Islet precursor cell (in vitro differentiated cells): ENCODE data around the gene ERCC5.
A peak's percentile ranks its signal among the peaks of the same experiment; 100 is the strongest.

ENCODE experiments used
- DNase-seq: peaks from one replicate; pipeline ENCODE4 v3.0.0-alpha.2; 2018

Gene ERCC5

DNA sequence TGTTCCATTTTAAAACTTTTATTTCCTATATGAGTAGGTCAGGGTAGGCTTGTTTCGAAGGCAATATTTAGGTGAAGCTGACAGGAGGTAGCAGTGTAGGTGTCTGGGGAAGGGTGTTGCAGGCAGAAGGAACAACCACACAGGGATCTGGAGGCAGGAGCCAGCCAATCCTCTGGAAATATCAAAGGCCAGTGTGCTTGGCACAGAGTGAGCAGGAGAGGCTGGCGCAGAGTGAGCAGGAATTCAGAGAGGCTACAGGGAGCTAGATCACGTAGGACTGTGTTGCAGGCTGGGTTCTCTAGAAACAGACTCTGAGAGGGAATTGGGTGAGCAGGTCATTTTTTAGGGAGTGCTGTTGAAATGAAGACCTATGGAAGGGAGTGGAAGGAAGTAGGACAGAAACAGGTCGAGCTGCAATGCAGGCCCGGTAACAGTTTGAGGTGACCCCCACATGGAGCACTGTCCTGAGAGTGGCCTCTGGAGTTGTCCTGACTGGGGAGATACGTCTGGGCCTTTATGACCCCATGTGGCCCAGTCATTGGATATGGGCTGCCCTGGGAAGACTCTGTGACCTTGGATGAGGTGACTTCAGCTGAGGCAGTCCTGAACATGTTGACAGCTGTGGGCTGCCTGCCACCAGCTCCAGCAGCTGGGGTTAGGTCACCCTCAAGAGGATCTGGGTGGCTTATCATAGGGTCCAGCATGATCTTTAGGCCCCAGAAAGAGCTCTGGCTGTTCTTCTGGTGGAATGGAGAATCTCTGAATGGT is 51.7 kb downstream of the ERCC5 start:
- no peak for DNase-seq

DNA sequence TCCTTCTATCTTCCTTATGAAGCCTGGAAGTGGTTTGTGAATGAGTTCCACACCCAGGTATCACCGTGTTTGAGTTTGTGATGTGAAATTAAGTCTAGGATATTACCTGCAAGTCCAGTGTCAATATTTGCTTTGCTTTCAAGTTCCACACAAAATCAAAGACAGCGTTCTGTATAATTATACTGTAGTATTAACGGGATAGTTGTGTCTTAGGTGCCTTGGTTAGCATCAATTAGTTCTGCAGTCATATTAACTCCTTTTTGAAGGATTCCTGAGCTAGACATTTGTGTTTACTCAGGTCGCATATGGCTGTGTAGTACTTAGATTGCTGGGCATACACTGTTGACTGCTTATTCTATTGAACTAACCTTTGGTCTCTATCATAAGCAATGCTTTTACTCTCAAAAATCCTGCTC is 54.4 kb downstream of the ERCC5 start:
- no peak for DNase-seq

DNA sequence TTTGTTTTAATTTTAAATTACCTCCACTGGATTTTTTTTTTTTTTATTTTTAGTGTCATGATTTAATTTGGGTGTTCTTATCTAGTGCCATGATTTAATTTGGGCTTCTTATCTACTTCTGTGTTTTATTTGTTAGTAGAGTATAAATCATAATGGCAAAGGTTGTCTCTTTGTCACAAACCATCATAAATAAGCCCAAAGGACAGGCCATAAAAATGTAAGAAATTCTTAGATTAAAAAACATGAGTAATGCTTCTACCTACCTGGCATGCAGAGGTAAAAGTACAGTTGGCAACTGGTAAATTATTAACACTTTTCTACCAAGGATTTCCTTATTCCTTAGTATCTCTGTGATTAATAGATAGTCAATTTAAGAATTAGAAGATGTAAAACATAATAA is 55.2 kb downstream of the ERCC5 start:
- no peak for DNase-seq

DNA sequence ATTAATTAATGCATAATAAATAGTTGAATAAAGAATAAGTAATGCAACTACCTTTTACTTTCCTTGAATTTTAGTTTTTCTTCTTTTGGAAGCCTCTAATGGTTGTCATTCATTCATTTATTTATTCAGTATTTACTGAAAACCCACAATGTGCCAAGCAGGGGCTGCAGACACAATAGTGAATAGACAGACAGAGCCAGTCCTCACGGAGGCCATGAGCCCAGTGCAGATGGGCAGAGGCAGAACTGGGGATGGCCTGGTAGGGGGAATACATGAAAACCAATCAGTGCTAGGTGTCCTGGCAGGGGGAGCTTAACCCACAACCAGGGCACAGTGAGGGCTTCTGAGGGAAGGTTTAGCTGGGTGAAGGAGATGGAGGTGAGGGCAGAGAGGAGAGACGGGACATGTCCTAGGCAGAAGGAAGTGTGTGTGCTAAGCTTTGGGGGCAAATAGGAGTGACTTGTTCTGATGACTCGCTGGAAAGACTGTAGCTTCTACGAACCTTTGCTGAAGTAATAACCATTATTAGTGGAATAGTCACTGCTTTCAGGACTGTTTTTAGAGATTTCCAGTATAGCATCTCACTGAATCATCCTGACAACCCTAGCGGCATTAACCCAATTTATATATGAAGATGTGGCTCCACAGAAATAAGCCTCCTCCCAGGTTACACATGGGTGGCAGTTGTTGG is 55.9 kb downstream of the ERCC5 start:
- no peak for DNase-seq

DNA sequence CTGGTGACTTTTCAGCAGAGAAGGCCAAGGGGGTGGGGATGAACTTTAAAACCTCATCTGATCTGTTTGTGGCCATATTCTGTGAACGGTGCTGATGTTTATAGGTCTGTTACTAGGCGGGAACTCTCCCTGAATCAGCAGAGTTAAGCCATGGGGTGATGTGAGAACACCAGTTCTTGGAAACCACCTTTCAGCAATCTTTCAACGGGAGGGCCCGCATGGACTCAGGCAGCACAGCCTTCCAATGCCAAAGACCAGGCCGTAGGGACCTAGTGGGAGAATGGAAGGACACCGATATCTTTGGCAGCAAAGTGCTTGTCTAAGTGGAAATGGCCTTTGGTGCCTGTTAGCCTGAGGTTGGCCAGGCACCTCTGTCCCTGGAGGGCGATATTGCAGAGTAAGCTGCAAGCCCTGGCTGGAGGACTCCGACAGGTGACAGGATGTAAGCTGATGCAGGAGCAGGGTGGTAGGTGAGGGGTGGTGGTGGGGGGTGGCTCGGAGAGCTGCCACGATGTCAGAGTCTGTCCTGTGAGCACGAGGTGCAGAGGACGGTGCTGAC is 57.0 kb downstream of the ERCC5 start:
- peak; percentile 74 for DNase-seq

DNA sequence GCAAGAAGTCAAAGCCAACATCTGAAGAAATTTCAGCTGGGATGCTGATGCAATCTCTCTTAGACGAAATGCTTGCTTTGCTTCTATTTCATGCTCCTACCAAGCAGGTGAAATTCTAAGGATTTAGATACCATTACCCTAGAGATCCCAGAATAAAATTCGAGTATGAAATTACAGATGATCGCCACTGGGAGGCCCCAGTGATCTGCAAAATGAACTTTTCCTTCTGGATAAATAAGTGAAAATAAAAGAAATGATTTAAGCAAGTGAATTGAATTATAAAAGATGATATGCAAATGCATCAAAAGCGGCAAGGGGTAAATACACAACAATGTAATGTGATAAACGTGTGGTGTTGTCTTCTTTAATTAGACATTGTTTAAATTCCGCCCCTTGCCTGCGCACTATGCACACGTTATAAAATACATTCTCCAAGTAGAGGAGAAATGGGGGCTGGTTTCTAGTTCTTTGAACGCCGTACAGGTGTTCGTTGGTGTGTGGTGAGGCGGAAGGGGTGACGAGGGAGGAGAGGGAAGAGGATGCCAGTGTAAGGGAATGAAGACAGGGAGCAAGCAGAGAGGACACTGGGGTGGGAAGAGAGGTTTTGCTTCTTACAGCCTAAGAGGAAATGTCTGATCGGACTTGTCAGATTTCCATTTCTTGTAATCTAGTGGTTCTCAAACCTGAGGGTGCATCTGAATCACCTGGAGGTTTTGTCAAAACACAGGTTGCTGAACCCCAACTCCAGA is 58.0 kb downstream of the ERCC5 start:
- DNase-seq: no peak

DNA sequence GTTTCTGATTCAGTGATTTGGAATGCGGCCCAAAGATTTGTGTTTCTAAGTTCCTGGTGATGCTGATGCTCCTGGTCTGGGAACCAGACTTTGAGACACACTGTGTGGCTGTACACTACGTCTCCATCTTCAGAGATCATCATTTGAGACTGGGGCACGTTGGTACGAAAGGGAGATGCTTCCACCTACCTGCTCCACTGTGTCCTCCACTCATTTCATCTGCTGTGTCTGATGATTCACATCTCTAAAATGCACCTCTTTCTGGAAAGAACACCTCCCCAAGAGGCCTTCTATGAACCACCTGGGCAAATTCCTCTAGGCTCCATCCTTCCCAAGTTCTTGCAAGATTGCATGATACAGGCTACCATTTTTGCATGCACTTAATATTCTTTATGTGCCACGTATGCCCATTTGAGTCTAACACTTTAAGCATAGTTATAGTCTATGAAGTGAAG is 58.6 kb downstream of the ERCC5 start:
- no peak for DNase-seq

DNA sequence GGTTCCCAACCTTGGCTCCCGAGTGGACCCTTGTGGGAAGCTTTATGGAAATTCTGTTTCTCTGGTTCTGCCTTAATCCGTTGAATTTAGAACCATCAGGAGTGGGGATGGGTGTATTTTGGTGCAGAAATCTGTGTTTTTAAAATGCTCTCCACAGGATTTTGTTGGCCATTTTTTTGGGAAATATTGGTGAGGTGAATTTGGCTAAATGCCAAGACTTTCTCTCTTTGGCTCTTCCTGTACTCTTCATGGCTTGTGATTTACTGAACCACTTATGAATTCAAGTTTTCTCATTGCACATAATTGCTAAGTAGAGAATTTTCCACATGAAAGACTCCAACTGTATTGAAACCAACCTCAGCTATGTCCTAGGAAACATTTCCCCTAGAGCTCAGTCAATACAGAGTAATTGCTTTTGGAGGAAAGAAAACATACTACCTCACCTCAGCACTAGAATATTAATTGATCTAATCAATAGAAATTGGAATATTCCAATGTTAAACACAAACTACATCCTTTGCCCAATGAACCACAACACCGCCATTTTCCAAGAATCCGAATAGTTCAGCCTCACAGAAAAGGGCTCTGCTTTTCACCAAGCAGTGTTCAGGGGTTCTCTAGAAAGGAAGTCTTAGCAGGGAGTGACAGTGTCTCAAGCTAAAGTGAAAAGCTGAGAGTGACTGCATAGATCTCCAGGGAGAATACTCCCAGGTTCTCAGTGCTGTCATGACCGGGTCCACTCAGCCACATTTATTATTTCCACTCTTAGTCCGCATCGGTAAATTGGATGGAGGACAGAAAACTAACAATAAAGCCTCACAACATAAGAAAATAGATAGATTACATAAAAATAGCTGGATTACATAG is 60.3 kb downstream of the ERCC5 start:
- no peak for DNase-seq

DNA sequence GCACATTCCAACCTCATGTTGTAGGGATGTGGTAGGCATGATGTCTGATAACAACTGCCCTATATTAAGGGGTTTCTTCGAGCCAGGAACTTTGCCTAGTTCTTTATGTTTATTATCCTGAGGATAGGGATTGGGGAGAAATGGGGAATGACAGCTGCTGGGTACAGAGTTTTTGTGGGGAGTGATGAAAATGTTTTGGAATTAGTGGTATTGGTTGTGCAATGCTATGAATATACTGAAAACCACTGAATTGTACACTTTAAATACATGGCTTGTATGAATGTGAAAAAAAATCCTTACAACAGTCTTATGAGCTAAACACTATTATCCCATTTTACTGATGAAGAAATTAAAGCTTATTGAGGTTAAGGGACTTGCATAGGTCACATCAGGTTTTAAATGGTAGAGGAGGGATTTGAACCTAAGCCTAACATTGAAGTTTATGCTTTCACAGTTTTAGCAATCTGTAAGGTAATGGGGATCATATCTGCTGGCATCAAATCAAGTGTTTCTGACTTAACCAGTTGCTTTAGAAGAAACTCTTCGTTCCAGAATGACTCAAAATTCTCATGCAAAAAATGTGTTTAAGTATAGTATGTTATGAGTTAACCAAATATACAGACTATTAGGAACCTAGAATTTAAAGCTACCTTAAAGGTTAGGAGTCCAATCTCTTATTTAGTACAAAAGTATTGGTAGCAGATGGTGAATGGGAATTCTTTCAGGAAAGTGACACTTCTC is 61.4 kb downstream of the ERCC5 start:
- no peak for DNase-seq

DNA sequence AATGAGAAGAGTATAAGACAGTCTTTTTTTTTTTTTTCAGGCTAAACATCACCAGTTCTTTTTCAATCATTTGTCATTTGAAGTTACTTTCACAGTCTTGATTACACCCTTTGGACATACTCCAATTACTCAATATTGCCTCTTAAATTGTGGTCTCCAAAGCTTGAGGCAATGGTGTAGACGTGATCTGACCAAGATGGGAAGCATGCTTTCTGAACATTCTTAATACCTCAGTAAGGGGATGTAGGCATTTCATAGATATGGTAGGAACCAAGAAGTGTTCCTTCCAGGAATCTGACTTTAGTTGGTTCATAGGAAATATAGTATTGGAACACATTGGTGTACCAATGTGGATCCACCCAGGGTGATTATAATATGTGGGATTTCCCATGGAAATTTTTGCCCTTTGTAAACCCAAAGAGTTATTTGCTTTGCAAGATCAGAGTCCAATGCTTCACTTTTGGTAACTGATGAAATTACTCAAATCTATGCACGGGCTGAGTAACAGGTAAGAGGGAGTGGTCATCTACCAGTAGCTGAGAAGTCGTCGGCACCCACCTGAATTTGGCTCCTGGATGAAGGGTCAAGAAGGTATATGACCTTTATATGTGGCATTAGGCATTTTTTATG is 62.2 kb downstream of the ERCC5 start:
- no peak for DNase-seq

DNA sequence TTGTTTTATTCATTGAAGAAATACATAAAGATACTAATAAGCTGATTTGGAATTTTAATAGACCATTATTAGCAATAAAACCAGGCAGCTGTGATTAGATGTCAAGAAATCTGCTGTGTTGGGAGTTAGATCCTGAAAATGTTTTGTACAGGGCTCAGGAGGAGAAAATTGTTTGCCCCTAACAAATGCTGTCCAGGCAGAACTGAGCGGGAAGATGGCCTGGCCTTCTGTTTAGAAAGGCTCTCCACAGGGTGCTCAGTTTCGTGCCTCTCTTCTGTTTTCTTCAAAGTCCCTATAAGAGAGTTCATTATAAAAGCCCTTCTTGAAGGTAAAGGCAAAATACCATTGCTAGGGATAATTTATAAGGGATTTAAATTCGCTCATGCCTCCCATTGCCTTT is 64.1 kb downstream of the ERCC5 start:
- DNase-seq: no peak

DNA sequence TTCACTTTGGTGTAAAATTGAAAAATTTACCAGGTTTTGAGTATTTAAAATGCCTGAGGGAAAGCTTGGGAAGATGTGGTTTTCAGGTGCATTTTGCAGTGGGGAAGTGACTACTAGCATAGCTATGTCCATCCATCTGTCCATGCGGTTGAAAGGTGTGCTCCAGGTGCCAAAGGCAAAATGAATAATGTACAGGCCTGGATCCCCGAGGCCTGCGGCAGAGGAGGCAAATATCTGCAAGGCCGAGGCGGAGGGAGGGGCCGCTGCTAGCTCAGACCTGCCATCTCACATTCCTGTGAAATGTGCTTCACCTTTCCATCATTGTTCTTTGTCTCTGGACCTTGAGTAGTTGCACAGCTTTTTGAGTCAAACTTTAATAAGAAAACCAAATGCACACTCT is 65.5 kb downstream of the ERCC5 start:
- DNase-seq: peak; percentile 96

DNA sequence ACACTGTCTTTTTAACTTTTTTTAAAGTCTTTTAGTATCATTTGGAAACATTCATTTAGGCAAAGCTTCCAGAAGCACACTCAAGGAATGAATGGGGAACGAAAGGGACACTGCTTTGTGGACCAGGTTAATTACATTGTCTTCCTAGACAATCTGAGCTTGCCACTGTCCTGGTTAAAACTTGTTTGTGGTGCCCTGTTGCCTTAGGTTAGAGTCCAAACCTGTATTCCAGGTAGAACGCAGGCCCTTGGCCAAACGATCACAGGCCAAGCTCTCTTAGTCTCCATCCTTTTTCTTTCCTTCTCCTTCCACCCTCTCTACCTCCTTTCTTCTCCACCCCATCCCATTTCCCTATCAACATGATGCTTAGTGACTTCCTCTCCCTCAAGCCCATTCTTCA is 66.8 kb downstream of the ERCC5 start:
- DNase-seq: no peak

DNA sequence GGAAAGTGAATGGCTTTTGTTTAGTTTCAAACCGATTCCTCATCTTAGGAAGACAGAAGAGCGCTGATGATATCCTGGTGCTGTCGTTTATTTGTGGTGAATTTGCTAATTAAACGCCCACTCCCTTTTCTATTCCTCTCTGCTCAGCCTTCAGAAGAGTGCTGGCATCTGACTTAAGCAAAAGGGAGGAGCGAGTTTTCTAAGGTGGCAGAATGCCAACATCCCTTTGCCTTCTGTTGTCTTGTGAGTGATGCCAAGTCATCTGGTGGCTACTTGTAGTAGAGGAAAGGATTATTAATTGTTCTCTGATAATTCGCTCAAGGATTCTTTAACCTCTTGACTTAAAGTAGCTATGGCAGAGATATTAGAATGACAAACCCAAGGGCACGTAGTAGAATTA is 68.1 kb downstream of the ERCC5 start:
- no peak for DNase-seq

DNA sequence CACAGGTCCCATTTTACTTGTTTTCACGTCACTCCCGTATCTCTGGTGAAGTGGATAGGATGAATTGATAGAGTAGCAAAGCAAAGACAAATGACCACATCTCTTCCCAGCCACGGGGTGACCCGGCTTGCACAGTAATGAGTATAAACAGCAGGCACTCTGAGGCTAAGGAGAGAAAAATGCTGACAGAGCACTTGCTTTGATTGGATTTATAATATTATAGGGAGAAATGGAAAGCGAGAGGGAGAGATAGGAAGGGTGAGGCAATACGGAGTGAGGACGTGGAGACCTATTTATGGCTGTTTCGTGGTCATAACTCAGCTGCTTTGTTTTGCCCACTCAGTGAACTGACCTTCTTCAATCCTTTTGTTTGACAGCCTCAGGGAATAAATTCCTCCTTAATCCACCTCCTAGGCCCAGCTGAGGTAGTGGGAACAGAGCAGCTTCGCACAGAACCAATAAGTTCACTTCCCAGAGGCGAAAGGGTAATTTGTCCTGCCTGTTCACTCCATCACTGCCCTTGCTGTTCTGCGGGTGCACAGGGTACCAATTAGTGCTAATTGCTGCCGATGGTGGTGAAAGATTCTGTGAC is 68.6 kb downstream of the ERCC5 start:
- DNase-seq: peak; percentile 93

DNA sequence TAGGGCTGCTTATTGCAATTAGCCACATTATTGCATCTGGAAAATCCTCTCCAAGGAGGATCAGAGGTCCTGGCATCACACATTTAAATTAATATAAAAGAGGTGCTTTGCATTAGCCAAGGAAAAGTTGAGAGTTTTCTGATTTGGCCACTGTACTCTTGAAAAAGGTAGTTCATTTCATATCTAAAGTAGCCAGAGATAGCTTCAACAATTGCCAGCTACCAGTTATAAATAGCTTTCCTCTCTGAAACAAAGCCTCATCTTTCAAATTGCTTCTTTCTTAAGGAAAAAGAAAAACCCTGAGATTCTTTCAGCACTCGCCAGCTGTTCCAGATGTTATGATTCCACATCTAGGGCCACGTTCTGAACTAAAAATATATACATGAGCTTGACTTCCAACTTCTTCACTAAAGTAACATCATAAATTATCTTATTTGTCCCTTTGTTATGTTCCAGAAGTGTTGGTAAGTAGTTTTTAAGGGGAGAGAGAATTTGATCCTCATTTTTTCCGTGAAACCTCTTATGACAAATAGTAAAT is 69.6 kb downstream of the ERCC5 start:
- no peak for DNase-seq

DNA sequence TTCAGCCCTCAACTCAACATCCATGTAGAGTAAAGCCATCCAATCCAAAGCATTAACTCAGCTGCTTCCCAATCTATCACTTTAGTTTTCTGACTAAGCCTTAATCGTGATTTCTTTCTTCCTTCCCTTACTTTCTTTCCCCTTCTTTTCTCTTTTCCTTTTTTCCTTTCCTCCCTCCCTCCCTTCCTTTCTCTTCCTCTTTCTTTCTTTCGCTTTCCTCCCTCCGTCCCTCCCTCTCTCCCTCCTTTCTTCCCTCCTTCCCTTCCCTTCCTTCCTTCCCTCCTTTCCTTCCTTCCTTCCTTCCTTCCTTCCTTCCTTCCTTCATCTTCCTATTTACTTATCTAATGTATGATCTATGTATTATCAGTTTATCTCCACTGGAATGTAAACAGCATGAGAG is 71.2 kb downstream of the ERCC5 start:
- DNase-seq: no peak

DNA sequence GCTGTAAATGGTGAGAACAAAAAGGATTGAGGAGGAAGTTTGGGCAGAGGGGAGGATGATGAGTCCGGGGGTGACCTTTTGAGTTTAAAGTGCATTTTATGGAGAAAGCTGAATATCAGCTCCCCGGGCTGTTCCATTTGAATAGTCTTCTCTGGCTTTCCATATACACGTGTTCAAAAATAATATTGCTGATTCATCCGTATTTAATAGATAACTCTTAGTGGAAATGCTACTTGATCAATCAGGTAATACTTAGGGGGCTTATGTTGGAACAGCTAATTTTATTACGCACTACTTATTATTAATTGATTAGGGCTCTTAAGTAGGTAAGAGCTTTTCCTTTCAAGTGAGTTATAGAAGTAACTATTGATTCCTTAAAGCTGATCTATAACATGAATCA is 76.4 kb downstream of the ERCC5 start:
- no peak for DNase-seq
